GM10847 (cell line): ENCODE measurements around the gene SESN1.

Source experiments
- POLR2A ChIP-seq: IDR thresholded peaks from 2 replicates; pipeline ENCODE4 v1.6.1; 2011; ENCODE audit not compliant: insufficient read length; ENCODE audit errors: extremely low read depth

The SESN1 gene

GRCh38 chr6:109073344-109074132 is 21.1 kb downstream of the SESN1 start:
- TF ChIP-seq POLR2A: no peak

GRCh38 chr6:109071125-109071917 is 23.3 kb downstream of the SESN1 start:
- TF ChIP-seq POLR2A: no peak

GRCh38 chr6:109069746-109070145 is 24.9 kb downstream of the SESN1 start:
- no peak for TF ChIP-seq POLR2A

DNA sequence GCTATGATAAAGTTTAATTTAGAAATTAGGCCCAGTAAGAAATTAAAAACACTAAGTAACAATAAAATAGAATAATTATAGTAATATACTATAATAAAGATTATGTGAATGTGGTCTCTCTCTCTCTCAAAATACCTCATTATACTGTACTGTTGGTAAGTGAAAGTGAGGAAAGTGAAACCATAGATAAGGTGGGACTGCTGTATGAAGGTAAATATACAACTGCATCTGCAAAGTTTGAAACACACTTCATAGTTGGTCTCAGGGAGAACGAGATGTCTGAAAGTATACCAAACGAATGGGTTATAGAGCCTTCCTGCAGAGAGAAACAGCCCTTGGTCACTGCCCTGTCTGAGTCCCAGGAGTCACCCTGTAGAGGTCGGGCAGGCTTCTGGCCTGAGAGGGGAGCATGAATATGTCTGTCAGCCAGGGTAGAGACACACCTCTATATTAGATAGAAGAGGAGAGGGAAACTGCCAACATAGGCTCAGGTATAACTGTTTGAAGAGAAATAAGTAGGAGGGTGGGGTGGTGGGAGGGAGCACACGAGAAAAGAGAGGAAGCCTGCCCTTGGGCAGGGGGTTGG is 31.8 kb downstream of the SESN1 start:
- TF ChIP-seq POLR2A: no peak

DNA sequence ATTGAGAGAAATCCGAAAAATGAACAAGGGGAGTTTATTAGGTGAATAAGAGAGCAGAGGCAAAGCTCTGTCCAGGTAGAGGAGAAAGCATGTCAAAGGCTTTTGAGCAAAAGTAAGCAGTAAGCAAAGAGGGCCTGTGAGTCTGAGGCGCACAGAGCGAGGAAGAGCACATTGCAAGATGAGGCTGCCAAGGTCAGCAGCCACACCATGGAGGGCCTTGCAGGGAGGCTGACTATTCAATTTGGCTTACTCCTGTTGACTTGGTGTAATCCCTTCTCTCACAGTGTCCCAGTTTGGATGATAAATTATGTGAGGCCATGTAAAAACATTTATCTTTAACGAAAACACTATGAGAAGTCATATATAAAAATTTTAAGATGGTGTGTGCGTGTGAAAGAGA is 32.4 kb downstream of the SESN1 start:
- no peak for TF ChIP-seq POLR2A

DNA sequence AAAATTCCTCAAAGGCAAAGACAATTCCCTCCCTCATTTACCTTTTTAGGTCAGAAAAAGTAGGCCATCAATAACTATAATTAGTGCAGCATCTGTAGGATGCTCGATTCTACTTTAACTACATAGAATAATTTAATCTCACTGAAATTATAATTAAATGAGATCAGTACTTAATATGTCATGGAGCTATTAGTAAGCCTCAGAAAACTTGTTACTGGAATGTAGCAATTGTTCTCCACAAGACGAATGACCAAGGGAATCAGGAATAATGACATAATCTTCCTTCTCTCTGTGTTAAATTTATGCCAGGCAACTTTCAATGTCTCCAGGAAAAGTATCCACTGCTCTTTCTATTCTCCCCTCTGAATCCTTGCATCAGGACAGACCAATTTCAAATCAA is 34.1 kb downstream of the SESN1 start:
- TF ChIP-seq POLR2A: no peak

DNA sequence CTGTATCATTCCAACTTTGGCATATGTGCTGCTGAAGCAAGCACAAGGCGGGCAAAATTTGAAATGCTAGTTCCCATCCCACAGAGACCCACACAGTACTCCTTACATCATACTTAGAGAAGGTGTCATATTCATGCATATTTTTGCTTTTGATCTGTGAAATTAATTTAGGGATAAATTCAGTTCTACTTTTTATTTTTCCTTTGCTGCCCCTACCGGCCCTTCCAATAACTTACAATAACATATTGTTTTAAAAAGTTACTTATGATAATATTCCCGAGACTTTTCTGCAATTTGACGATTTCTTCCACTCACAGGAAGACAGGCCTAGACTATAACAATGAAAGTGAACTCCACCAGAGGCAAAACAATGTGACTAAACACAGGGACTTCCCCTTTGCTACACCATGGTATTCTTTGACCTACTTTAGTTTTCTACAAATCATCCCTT is 35.0 kb downstream of the SESN1 start:
- no peak for TF ChIP-seq POLR2A

- TF ChIP-seq POLR2A: no peak
Measured at GRCh38 chr6:109059153-109059552, 35.5 kb downstream of the SESN1 start.

DNA sequence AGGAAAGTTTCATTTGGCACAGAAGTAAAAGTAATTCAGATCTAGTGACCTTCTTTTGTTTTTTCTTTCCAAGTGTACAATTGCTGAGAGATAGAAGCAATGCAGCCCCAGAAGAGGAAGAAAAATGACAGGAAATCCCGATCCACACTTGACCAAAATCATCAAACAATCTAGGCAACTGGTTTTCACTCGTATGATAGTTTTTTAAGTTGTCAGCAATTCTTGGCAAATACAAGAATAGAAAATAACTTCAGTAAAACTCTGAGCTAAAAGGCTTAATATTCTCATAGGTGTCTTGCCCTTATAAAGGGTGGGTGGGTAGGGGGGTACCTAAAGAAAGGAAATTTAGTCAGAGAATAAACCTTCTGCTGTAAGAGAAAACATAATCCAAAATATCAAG is 36.0 kb downstream of the SESN1 start:
- no peak for TF ChIP-seq POLR2A

- no peak for TF ChIP-seq POLR2A
Measured at GRCh38 chr6:109056661-109057060, 38.0 kb downstream of the SESN1 start.

GRCh38 chr6:109055771-109056235 is 38.8 kb downstream of the SESN1 start:
- TF ChIP-seq POLR2A: no peak

GRCh38 chr6:109053336-109053735 is 41.3 kb downstream of the SESN1 start:
- no peak for TF ChIP-seq POLR2A

DNA sequence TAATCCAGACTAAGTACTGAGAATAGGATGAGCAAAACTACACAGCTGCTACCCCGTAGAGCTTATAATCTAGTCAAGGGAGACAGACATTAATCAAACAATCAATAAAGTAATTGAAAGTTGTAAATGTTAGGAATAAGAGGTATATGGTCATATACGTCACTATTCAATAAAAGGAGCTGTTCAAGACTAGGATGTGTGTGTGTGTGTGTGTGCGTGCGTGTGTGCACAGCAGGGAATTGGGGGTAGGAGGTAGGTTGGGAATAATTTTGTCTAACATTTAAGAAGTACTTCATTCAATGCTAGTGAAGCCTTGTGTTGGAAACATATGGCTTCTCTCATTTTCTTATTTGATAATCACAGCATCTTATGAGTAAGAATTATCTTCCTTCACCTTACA is 41.8 kb downstream of the SESN1 start:
- TF ChIP-seq POLR2A: no peak

- no peak for TF ChIP-seq POLR2A
Measured at GRCh38 chr6:109052018-109052651, 42.5 kb downstream of the SESN1 start.

DNA sequence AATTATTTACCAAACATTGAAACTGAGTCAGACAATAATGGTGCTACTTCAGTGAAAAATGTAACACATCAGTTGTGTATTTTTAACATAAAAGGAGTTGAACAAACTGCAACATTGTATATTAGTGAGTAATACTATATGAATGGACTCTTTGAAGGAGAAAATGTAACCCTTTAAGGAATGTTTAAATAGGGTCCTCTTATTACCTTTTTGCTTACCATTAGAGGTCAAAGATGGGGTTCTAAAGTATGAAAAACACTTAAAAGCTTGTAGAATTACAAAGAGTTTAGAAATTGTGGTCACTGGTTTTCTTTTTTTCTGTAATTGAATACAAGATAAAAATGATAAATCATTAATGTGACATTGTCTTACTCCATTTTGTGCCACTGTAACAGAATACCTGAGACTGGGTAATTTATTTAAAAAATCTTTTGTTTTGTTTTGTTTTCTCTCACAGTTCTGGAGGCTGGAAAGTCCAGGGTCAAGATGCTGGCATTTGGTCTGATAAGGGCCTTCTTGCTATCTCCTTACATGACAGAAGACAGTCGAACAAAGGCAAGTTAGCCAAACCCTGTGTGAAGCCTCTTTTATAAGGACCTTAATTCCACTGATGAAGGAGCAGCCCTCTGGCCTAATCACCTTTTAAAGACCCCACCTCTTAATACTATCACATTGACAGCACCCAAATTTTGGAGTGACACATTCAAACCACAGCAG is 43.2 kb downstream of the SESN1 start:
- no peak for TF ChIP-seq POLR2A

DNA sequence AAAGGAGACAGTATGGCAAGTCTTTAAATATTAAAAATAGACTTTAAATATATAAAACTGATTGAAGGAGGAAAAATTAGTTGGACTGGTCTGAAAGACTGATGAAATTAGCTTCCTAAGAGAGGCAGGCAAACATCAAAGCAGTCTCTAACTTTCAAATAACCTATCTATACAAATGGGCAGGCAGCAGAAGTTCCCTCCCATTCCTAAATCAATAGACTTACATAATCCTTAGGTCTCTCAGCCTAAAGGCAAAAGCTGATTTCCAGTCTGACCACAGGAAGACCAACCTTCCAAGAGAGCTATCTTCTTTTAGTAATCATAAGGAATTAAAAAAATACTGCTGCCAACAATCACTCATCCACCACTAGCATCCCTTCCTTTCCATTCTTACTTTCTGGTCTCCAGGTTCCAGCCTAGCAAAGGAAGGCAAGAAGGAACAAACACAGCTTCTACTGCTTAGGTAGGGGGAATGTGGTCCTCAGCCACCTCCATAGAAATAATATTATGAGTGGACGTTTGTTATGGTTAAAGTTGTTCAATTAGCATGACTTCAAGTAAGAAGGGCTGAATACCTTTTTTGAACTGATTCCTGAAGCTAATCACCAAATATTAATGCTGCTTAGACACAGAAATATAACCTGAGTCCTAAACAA is 44.1 kb downstream of the SESN1 start:
- TF ChIP-seq POLR2A: no peak
